ENCODE results near the gene OR2Y1.
"Not testable (repeated sequence)": the region's sequence is repeated elsewhere in the genome, so short reads cannot be mapped to it uniquely, and the experiment has no call there.

Gene OR2Y1

DNA sequence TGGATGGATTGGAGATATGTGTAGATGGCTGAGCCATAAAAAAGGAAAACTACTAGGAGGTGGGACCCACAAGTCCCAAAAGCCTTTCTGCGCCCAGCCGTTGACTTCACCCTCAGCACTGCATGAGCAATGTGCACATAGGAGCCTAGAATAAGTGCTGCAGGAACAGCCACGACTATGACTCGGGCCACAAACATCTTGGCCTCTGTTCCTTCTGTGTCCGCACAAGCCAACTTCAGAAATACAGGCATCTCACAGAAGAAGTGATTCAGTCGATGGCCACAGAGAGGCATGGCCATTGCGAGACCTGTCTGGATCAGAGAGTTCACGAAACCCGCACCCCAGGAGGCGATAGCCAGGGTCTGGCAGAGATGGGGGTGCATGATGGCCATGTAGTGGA lies 587 bp downstream of the OR2Y1 start:
- DNase-seq (ENCODE audit: low read depth) = no peak

DNA sequence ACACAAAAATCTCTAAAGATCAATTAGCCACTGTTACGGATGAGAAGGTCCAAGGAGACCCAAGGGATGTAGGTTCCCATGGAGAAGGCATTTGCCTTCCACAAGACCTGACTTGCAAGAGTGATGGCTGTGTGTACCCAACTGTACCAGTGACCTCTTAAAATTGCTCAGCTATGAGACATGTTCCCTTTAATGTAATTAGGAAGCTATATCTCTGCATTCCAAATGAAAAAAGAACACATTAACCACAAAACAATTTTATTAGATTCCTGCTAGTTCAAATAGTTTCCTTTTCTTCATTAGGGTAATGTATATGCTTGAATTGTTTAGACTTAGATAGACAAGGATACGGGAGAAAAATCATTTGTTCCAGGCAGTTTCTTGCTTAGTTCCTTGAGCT lies 3.3 kb downstream of the OR2Y1 start:
- no peak for DNase-seq (ENCODE audit: low read depth)

DNA sequence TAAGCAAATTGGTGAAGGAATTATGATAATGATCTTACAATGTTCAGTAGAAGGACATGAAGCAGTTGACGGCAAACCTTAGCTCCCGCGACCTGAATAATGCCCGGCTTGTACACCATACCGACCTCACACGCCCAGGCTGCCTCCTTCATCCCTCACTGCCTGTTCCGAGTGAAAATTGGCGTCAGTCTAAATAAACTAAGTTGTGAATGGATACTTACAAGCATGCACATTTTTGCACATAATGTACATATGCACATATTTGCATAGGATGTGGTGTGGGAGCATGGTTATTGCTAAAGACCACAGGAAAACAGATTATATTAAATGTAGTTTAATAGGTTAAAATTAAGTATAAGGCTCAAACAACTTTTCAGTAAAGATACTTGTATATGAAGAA lies 14.9 kb downstream of the OR2Y1 start:
- DNase-seq (ENCODE audit: low read depth) = no peak

DNA sequence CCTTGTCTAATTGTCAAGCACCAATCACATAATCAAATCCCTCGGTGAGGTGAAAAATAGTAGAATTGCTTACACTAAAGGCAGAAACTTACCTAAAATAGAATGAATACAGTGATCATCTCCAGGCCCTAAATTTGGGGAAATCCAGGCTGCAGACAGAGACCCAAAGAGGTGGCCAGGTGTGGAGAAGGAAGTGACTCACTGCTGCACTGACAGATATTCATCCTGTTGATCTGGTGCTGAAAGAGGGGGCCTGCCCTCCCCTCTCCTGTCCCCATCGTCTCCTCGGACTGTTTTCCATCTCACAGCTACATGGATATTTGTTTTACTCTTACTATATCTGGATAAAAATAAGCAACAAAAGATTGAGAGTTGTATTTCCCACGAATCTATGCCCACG lies 15.9 kb downstream of the OR2Y1 start:
- DNase-seq (ENCODE audit: low read depth) = no peak

DNA sequence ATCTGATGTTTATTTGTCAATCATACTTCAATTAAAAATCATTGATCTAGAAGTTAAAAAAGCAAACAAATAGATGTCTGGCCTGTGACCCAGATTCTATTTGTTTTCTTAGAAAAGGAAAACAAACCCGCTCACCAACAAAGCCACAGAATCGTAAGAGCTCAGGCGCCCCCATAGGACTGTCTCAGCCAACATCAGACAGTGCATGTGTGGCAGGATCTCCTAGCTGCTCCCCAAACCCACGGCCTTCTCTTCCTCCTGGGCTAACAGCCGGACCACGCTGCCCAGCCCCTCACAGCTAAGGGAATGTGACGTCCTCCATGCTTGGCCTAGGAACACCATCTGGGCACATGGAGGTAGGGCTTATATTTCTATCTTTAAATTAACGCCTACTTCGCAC lies 19.4 kb downstream of the OR2Y1 start:
- DNase-seq (ENCODE audit: low read depth) = no peak

DNA sequence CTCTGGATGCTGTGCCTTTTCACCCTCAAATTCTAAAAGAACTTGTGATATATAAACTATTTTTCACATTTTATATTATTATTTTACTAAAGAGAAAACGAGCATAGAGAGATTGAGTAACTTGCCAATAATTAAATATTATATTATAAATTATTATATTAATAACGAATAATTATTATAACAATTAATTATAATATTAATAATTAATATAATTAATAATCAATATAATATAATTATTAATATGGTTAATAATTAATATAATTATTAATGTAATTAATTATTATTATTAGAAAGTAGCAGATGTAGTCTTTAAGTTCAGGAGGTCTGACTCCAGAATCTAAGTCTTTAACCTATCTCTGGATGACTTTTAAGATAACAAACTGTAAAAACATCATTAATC lies 20.1 kb downstream of the OR2Y1 start:
- DNase-seq (ENCODE audit: low read depth) = no peak

DNA sequence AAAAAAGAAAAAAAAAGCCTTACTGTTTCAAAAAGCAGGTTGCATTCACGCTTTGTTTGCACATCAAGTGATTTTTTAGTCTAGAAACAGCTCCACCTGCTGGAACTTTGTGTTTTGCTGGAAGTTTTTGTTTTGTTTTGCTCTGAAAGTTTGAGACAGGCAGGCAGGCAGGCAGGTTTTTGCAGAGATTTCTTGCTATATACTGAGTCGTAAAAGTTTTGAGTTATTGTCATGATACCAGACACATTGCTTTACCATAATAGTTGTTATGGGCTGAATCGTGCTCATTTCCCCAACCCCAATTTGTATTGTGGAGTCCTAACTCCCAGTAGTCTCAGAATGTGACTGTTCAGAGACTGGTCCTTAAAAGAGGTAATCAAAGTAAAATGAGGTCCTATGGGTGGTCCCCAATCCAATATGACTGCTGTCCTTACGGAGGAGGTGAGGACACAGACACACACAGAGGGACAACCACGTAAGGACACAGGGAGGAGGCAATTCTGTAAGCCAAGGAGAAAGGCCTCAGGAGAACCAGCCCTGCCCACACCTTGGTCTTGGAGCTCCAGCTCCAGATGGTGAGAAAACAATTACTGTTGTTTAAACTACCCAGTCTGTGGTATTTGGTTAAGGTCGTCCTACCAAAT lies 20.9 kb downstream of the OR2Y1 start:
- DNase-seq (ENCODE audit: low read depth) = peak; percentile 27

DNA sequence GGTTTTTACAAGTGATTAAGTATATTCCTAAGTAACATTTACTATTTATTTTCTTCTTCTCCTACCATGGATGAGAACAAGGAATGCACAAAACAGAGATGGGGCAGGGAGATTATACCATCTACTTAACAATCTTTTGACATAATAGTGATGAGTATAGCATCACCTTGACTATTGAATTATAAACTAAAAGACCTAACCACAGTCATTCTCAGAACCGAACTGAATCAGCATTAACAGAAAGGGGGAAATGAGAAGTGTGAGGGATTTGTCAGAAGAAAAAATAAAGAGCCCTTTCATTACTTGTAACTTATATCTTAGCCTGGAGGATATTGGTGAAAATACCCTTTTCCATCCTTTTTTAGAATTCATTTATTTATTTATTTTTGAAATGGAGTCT lies 21.9 kb downstream of the OR2Y1 start:
- DNase-seq (ENCODE audit: low read depth) = no peak

DNA sequence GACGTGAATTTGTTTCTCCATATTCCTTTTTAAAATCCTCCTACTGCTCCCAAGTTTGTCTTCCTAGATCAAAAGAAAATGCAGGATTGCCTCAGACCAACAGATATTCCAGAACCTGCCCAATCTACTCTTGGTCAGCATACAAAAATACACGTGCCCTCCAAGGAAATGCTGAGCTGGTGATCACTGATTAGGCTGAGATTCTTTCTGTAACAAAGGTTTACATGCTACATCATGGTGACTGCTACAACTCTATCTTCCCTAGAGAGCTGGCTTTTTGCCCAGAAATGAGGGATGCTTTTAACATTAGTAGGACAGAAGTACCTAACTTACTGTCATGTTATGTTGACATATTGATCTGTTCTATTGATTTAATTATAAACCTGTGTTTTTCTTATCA lies 35.5 kb downstream of the OR2Y1 start:
- DNase-seq (ENCODE audit: low read depth) = no peak

DNA sequence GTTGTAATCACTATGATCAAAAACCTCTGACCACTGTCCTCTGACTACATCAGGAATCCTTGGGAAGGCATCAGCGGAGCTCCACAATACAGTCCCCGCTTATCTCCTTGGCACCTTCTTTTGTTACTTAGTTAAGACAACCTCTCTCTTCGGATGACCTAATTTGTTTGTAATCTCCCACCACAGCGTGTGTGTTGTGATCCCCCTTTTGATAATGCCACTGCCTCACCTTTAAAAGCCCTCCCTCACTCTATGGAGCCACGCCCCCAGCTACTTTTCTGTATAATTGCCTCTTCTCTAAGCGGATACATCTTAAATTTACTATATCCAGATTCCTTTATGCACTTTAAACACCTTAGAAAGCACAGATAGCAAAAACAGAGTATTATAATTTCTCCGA lies 35.9 kb downstream of the OR2Y1 start:
- DNase-seq (ENCODE audit: low read depth) = no peak

DNA sequence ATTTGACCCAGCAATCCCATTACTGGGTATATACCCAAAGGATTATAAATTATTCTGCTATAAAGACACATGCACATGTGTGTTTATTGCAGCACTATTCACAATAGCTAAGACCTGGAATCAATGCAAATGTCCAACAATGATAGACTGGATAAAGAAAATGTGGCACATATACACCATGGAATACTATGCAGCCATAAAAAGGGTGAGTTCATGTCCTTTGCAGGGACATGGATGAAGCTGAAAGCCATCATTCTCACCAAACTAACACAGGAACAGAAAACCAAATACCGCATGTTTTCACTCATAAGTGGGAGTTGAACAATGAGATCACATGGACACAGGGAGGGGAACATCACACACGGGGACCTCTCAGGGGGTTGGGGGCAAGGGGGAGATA lies 36.5 kb downstream of the OR2Y1 start:
- not testable (repeated sequence) for DNase-seq (ENCODE audit: low read depth)

DNA sequence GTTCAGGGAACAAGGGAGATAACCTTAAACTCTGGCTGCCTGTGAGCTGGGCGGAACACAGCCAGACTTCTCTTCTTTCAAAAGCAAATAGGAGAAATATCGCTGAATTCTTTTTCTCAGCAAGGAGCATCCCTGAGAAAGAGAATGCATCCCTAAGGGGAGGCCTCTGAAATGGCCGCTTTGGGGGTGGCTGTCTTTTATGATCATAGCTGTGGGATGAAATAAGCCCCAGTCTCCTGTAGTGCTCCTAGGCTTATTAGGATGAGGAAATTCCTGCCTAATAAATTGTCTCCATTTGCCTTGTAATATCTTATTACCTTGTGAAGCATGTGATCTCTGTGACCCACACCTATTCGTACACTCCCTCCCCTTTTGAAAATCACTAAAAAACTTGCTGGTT lies 39.4 kb downstream of the OR2Y1 start:
- not testable (repeated sequence) for DNase-seq (ENCODE audit: low read depth)

DNA sequence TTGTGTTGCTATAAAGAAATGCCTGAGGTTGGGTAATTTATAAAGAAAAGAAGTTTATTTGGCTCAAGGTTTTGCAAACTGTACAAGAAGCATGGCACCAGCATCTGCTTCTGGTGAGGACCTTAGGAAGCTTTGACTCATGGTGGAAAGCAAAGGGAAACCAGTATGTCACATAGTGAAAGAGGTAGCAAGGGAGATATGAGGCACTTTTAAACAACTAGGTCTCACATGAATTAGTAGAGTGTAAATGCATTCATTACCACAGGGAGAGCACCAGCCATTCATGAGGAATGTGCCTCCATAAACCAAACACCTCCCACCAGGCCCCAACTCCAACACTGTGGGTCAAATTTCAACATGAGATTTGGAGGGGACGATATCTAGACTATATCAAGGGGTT lies 40.8 kb downstream of the OR2Y1 start:
- no peak for DNase-seq (ENCODE audit: low read depth)

DNA sequence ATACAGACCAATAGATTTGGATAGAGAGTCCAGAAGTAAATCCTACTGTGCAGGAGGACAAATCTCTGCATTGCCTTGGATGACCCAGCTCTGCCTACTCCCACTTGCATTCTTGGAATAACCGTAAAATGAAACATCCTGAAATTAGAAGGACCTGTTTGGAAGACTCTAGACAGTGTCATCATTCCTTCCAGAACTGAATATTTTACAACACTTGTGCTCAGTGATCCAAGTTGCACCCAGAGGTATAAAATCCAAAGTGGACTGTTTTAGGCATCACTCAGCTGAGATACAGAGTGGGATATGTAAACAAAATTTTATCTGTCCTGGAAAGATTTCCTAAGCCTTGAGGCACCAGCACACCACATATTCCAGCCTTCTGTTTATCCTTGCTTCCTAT lies 43.7 kb downstream of the OR2Y1 start:
- DNase-seq (ENCODE audit: low read depth) = no peak

DNA sequence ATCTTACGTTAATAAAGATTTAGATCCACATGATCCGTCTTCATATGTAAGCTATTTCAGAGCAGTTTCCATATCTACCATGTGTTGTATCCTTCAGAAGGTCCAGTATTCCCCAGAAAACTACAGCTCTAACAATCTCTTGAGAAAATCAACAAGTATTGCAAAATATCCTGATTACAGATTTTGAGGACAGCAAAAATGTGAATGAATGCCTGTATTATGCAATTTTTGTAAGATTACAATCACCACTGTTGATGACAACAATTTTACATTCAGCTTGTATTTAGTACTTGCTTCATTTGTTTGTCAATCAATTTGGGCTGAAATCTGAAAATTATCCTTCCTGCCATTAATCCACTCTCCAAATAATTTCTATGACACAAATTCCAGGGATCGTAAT lies 47.4 kb downstream of the OR2Y1 start:
- DNase-seq (ENCODE audit: low read depth) = no peak

DNA sequence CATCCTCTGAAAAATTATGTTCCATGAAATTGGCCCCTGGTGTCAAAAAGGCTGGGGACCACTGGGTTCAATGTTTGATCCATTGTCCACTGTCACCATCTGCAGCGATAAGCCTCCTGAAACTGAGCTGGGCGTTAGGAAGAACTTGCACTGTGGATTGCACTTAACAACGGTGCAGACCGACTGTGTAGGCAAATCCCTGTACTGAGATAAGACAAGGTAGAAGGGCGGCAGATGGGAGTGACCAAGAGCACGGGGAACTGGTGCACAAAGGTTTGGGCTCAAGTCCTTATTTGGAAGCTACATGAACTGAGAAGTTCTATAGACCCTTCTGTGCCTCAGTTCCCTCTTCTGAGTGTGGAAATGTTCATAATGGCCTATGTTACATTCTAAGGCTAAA lies 48.8 kb downstream of the OR2Y1 start:
- no peak for DNase-seq (ENCODE audit: low read depth)

DNA sequence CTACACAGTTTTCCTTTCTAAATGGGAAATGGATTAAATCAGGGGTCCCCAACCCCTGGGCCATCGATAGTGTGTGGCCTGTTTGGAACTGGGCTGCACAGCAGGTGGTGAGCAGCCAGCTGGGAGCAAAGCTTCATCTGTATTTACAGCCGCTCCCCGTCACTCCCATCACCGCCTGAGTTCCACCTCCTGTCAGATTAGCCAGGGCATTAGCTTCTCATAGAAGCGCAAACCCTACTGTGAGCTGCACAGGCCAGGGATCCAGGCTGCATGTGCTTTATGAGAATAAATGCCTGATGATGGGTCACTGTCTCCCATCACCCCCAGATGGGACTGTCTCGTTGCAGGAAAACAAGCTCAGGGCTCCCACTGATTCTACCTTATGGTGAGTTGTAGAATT lies 49.3 kb downstream of the OR2Y1 start:
- no peak for DNase-seq (ENCODE audit: low read depth)

DNA sequence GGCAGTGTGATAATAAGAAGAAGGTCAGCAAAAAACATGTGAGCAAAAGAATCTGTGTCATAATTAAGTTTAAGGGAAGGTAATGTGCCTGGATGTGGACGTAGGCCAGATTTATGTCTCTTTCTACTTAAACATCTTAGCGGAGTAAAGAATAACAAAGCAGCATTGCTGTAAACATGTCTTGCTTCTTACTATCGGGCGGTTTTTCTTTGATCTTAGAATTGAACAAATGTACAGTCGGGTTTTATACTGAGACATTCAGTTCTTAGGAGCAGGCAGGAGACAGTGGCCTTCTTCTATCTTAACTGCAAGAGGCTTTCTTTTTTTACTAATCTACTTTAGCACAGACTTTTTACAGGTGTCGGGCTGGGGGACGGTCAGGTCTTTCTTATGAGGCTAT lies 50.1 kb downstream of the OR2Y1 start:
- no peak for DNase-seq (ENCODE audit: low read depth)
